PFSK-1 (cell line): ENCODE measurements around the gene MAD1L1.

Source experiments
- POLR2AphosphoS5 ChIP-seq: IDR thresholded peaks from 2 replicates; pipeline ENCODE4 v1.6.1; 2012; ENCODE audit warnings: low read depth, mild to moderate bottlenecking, control low read depth, low read length, moderate library complexity
- REST ChIP-seq, 2 experiments: IDR thresholded peaks; 2 replicates each; pipeline versions ENCODE4 v1.6.1 to v1.8.0; 2011 to 2012; ENCODE audit warnings: low read depth in 2 of 2, low read length in 2 of 2, control low read depth in 1 of 2, inconsistent platforms in 1 of 2, mild to moderate bottlenecking in 1 of 2, moderate library complexity in 1 of 2; ENCODE audit not compliant: insufficient read depth in 1 of 2
- TAF1 ChIP-seq: IDR thresholded peaks from 2 replicates; pipeline ENCODE4 v1.6.1; 2012; ENCODE audit warnings: low read length, control low read depth, borderline replicate concordance; ENCODE audit not compliant: insufficient read depth

GRCh38 chr7:1935176-1936005 lies 297.4 kb downstream of the MAD1L1 start:
- TF ChIP-seq REST (IDR thresholded peaks at IDR 0.05; ENCODE audit: insufficient read depth in 1 of 2, low read depth in 2 of 2, low read length in 2 of 2) (no peak), TAF1 (no peak), POLR2AphosphoS5 (no peak)
